Measurements from ENCODE around the gene NBEA.

DNA sequence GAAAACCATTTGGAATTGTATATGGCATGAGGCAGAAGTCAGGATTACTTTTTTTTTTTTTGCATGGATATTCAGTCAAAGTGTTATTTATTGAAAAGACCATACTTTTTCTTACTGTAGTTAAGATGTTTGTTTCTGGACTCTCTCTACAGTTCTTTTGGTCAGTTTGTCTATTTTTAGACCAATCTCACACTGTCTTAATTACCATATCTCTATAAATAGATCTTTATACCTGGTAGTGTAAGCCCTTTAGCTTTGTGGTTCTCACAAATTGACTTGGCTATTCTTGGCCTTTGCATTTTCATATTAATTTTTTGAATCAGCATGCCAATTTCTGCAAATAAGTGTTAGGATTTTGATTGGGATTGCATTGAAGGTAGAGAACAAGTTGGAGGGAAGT, 437.6 kb downstream of the NBEA start:
- TF ChIP-seq NANOG (IDR thresholded peaks at IDR 0.05; ENCODE audit: borderline replicate concordance) (no peak), EZH2 (IDR thresholded peaks at IDR 0.05; ENCODE audit: low read depth, unreplicated experiment) (no peak), ZNF331 (CRISPR knock-in tag; IDR thresholded peaks at IDR 0.05; ENCODE audit: low read depth) (no peak), POLR2AphosphoS5 (IDR thresholded peaks at IDR 0.05; ENCODE audit: low read depth) (no peak)
- TF ChIP-seq, protein P1, sequence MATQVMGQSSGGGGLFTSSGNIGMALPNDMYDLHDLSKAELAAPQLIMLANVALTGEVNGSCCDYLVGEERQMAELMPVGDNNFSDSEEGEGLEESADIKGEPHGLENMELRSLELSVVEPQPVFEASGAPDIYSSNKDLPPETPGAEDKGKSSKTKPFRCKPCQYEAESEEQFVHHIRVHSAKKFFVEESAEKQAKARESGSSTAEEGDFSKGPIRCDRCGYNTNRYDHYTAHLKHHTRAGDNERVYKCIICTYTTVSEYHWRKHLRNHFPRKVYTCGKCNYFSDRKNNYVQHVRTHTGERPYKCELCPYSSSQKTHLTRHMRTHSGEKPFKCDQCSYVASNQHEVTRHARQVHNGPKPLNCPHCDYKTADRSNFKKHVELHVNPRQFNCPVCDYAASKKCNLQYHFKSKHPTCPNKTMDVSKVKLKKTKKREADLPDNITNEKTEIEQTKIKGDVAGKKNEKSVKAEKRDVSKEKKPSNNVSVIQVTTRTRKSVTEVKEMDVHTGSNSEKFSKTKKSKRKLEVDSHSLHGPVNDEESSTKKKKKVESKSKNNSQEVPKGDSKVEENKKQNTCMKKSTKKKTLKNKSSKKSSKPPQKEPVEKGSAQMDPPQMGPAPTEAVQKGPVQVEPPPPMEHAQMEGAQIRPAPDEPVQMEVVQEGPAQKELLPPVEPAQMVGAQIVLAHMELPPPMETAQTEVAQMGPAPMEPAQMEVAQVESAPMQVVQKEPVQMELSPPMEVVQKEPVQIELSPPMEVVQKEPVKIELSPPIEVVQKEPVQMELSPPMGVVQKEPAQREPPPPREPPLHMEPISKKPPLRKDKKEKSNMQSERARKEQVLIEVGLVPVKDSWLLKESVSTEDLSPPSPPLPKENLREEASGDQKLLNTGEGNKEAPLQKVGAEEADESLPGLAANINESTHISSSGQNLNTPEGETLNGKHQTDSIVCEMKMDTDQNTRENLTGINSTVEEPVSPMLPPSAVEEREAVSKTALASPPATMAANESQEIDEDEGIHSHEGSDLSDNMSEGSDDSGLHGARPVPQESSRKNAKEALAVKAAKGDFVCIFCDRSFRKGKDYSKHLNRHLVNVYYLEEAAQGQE (IDR thresholded peaks at IDR 0.05; ENCODE audit: unreplicated experiment) = no peak
- TF ChIP-seq, protein P2, sequence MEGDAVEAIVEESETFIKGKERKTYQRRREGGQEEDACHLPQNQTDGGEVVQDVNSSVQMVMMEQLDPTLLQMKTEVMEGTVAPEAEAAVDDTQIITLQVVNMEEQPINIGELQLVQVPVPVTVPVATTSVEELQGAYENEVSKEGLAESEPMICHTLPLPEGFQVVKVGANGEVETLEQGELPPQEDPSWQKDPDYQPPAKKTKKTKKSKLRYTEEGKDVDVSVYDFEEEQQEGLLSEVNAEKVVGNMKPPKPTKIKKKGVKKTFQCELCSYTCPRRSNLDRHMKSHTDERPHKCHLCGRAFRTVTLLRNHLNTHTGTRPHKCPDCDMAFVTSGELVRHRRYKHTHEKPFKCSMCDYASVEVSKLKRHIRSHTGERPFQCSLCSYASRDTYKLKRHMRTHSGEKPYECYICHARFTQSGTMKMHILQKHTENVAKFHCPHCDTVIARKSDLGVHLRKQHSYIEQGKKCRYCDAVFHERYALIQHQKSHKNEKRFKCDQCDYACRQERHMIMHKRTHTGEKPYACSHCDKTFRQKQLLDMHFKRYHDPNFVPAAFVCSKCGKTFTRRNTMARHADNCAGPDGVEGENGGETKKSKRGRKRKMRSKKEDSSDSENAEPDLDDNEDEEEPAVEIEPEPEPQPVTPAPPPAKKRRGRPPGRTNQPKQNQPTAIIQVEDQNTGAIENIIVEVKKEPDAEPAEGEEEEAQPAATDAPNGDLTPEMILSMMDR (conservative IDR thresholded peaks at IDR 0.05; ENCODE audit: low read depth in 2 of 2) = no peak

Measured in GM23338 (cell line).